IMR-90 (cell line): ENCODE data around the gene TTC27.

Source experiments
- BHLHE40 ChIP-seq: fragments of 150-350 bp; IDR thresholded peaks from 2 replicates; pipeline ENCODE4 v1.6.1; 2016; ENCODE audit warnings: mild to moderate bottlenecking, low read depth, low read length
- FOS ChIP-seq: fragments of 150-350 bp; IDR thresholded peaks from 2 replicates; pipeline ENCODE4 v1.6.1; 2016; ENCODE audit warnings: low read depth, low read length
- MAZ ChIP-seq: IDR thresholded peaks from 2 replicates; pipeline ENCODE4 v1.6.1; 2012; ENCODE audit warnings: low read depth, mild to moderate bottlenecking, low read length, improper control_type of control experiment, moderate library complexity, borderline replicate concordance
- POLR2A ChIP-seq: IDR thresholded peaks from 2 replicates; pipeline ENCODE4 v1.6.1; 2012; ENCODE audit warnings: mild to moderate bottlenecking, low read depth, low read length
- RAD21 ChIP-seq: IDR thresholded peaks from 2 replicates; pipeline ENCODE4 v1.6.1; 2012; ENCODE audit warnings: low read length, improper control_type of control experiment
- RFX5 ChIP-seq: IDR thresholded peaks from 2 replicates; pipeline ENCODE4 v1.8.0; 2012; ENCODE audit warnings: low read depth, mild to moderate bottlenecking, low read length, moderate library complexity
- SMC3 ChIP-seq: fragments of 150-350 bp; IDR thresholded peaks from 2 replicates; pipeline ENCODE4 v1.6.1; 2016; ENCODE audit warnings: low read depth, mild to moderate bottlenecking, antibody characterized with exemption, low read length, moderate library complexity
- TF ChIP-seq, protein P1 (sequence below): fragments of 150-350 bp; IDR thresholded peaks from 2 replicates; pipeline ENCODE4 v1.6.1; 2017; ENCODE audit warnings: mild to moderate bottlenecking, antibody characterized with exemption, low read length, low read depth
- TF ChIP-seq, protein P2 (sequence below): conservative IDR thresholded peaks from 2 replicates; pipeline ENCODE4 v1.5.1; 2012; ENCODE audit warnings: mild to moderate bottlenecking, low read depth, low read length, improper control_type of control experiment

GRCh38 chr2:32807662-32808061 is 179.8 kb downstream of the TTC27 start:
- TF ChIP-seq, protein P1, sequence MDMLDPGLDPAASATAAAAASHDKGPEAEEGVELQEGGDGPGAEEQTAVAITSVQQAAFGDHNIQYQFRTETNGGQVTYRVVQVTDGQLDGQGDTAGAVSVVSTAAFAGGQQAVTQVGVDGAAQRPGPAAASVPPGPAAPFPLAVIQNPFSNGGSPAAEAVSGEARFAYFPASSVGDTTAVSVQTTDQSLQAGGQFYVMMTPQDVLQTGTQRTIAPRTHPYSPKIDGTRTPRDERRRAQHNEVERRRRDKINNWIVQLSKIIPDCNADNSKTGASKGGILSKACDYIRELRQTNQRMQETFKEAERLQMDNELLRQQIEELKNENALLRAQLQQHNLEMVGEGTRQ: no peak
- TF ChIP-seq POLR2A (no peak), MAZ (no peak), RAD21 (no peak), BHLHE40 (no peak), FOS (no peak), RFX5 (no peak), SMC3 (no peak)
- TF ChIP-seq, protein P2, sequence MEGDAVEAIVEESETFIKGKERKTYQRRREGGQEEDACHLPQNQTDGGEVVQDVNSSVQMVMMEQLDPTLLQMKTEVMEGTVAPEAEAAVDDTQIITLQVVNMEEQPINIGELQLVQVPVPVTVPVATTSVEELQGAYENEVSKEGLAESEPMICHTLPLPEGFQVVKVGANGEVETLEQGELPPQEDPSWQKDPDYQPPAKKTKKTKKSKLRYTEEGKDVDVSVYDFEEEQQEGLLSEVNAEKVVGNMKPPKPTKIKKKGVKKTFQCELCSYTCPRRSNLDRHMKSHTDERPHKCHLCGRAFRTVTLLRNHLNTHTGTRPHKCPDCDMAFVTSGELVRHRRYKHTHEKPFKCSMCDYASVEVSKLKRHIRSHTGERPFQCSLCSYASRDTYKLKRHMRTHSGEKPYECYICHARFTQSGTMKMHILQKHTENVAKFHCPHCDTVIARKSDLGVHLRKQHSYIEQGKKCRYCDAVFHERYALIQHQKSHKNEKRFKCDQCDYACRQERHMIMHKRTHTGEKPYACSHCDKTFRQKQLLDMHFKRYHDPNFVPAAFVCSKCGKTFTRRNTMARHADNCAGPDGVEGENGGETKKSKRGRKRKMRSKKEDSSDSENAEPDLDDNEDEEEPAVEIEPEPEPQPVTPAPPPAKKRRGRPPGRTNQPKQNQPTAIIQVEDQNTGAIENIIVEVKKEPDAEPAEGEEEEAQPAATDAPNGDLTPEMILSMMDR: no peak
